Muscle of back (tissue), 11 donors: Measurements from ENCODE around the gene RETSAT. TPM values are rescaled to one million over a fixed set of nuclear protein-coding genes. Genes with fewer than 3 reads are reported as not detected.

ENCODE experiments used
- DNase-seq, 3 donors: peaks; one replicate each; pipeline versions ENCODE4 v3.0.0 to v3.0.0-alpha.2; 2013
- polyA plus RNA-seq, 10 donors: library from polyadenylated mRNA; unstranded; fragments of 120-200 nt; gene quantifications; one replicate each; pipeline ENCODE4 v1.2.1, GENCODE V29; 2013; ENCODE audit not compliant: insufficient read length in 10 of 10

The RETSAT gene
- polyA plus RNA-seq, 10 donors, result 12.1 to 17.8 (median 15.5) TPM

- peak in 2 of 3 donors; percentile 45 to 74 for DNase-seq
Observed at GRCh38 chr2:85308896-85309555, 45.3 kb downstream of the RETSAT start.

GRCh38 chr2:85308201-85308600, 46.1 kb downstream of the RETSAT start:
- no peak for DNase-seq

GRCh38 chr2:85307527-85307897, 46.8 kb downstream of the RETSAT start:
- no peak for DNase-seq

- DNase-seq, result no peak
Observed at GRCh38 chr2:85303780-85304531, 50.4 kb downstream of the RETSAT start.

- DNase-seq, result no peak
Observed at GRCh38 chr2:85302121-85302520, 52.2 kb downstream of the RETSAT start.

Other genes with a start within 250 kb of the RETSAT start
- 10 to 100 TPM; 31.2 to 48.0 (median 36.8) TPM for gene TCF7L1, start 221.1 kb downstream of the RETSAT start, polyA plus RNA-seq
- gene TGOLN2, start 26.5 kb downstream of the RETSAT start, polyA plus RNA-seq, result 10 to 100 TPM; 52.2 to 75.0 (median 67.5) TPM
- 10 to 100 TPM; 11.1 to 21.3 (median 13.8) TPM for gene ELMOD3, start 241 bp upstream of the RETSAT start, polyA plus RNA-seq
- 10 to 100 TPM in 9 of 10 donors, 1 to 10 TPM in 1; 8.1 to 48.6 (median 20.4) TPM for gene CAPG, start 55.8 kb upstream of the RETSAT start, polyA plus RNA-seq
- 1 to 10 TPM in 1 of 10 donors, under 1 TPM in 9; 0.21 to 1.2 (median 0.65) TPM for gene SH2D6, start 64.2 kb upstream of the RETSAT start, polyA plus RNA-seq
- gene MAT2A, start 184.6 kb upstream of the RETSAT start, polyA plus RNA-seq, result 100 to 1,000 TPM; 153 to 268 (median 198) TPM
- gene GGCX, start 207.0 kb upstream of the RETSAT start, polyA plus RNA-seq, result 10 to 100 TPM; 20.0 to 26.3 (median 23.5) TPM
- 10 to 100 TPM in 9 of 10 donors, 1 to 10 TPM in 1; 8.0 to 18.6 (median 13.2) TPM for gene VAMP8, start 223.1 kb upstream of the RETSAT start, polyA plus RNA-seq
- 10 to 100 TPM; 27.2 to 48.3 (median 36.8) TPM for gene VAMP5, start 229.9 kb upstream of the RETSAT start, polyA plus RNA-seq
- gene RNF181, start 241.2 kb upstream of the RETSAT start, polyA plus RNA-seq, result 10 to 100 TPM; 51.6 to 66.6 (median 57.7) TPM
- gene TMEM150A, start 248.2 kb upstream of the RETSAT start, polyA plus RNA-seq, result 10 to 100 TPM in 2 of 10 donors, 1 to 10 TPM in 8; 7.5 to 12.6 (median 8.4) TPM